GM10266 (cell line): ENCODE measurements around the gene CELF2.
"Not testable (repeated sequence)": the region's sequence is repeated elsewhere in the genome, so short reads cannot be mapped to it uniquely, and the experiment has no call there.

Source experiments
- DNase-seq: peaks from one replicate; pipeline ENCODE4 v3.0.0; 2012; ENCODE audit errors: extremely low spot score
- CTCF ChIP-seq: IDR thresholded peaks from 2 replicates; pipeline ENCODE4 v1.5.1; 2012; ENCODE audit warnings: mild to moderate bottlenecking, low read depth; ENCODE audit not compliant: control insufficient read depth, insufficient read depth; ENCODE audit errors: missing control alignments

Gene CELF2

GRCh38 chr10:11357439-11357838 is 339.8 kb downstream of the CELF2 start:
- no peak for TF ChIP-seq CTCF
- DNase-seq = no peak

- DNase-seq = no peak
- TF ChIP-seq CTCF = no peak
Measured at GRCh38 chr10:11358011-11358410, 340.3 kb downstream of the CELF2 start.

- TF ChIP-seq CTCF = no peak
Measured at GRCh38 chr10:11358923-11359575, 341.4 kb downstream of the CELF2 start.

GRCh38 chr10:11359869-11360268 is 342.2 kb downstream of the CELF2 start:
- DNase-seq = no peak
- TF ChIP-seq CTCF = no peak

More at GRCh38 chr10:11358923-11359575, 341.4 kb downstream of the CELF2 start:
- no peak for DNase-seq

- no peak for TF ChIP-seq CTCF
- no peak for DNase-seq
Measured at GRCh38 chr10:11363497-11363896, 345.8 kb downstream of the CELF2 start.

- TF ChIP-seq CTCF = no peak
- no peak for DNase-seq
Measured at GRCh38 chr10:11364241-11364640, 346.6 kb downstream of the CELF2 start.

- not testable (repeated sequence) for DNase-seq
Measured at GRCh38 chr10:11366889-11367288, 349.2 kb downstream of the CELF2 start.

GRCh38 chr10:11367505-11367904 is 349.8 kb downstream of the CELF2 start:
- TF ChIP-seq CTCF = no peak
- no peak for DNase-seq
